ENCODE measurements around the gene HAUS8.

DNA sequence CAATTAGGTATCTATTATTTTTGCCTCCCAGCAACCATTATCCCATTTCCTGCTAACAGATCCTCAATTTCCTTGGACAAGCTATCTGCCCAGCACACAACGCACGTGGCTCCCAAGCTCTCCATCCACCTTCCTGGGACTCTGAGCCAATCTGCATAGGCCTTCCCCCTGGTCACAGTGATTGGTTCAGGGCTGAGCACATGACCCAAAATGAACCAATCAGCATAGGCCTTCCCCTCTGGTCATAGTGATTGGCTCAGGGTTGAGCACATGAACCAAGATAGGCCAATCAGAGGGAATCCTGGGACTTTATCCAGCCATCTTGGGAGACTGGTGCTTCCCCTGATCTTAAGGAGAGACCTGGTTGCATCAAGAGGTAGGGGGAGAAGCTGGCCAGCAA, 54.4 kb downstream of the HAUS8 start:
- TF ChIP-seq EZH2phosphoT487 (IDR thresholded peaks at IDR 0.05; ENCODE audit: low read length) (no peak), CTCF (IDR thresholded peaks at IDR 0.05; ENCODE audit: low read length) (no peak), EZH2 (optimal IDR thresholded peaks at IDR 0.05; ENCODE audit: low read depth, low read length) (no peak)

All from MM.1S (cell line).